Measurements from ENCODE around the gene DIO1.

Gene DIO1

DNA sequence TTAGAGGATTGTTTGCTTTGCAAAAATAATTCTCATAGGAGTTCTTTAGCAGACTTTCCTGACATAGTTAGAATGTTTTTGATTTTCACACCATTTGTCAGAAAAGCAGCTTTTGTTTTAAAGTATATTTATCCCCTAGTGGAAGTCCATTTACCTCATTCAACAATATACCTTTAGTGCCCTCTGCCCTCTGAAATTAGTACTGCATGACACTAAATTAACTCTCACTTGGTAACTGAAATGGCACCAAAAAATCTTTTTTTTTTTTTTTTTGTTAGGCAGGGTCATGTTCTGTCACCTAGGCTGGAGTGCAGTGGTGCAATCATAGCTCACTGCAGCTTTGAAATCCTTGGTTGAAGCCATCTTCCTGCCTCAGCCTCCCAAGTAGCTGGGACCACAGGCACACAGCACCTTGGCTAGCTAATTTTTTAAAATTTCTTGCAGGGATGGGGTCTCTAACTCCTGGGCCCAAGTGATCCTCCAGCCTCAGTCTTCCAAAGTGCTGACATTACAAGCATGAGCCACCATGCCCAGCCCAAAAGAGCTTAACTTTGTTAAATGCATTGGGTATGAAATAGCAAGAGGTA lies 65.8 kb downstream of the DIO1 start:
- Histone ChIP-seq H3K36me3 (ENCODE audit: control insufficient read depth in 4 of 4, insufficient read depth in 4 of 4, low read length in 3 of 4) (peaks cover 8 to 64% (median 27%) of the 10 kb centered on the region in 4 experiments), H3K27me3 (replicated peaks in 2 of 5; ENCODE audit: control insufficient read depth in 4 of 5, insufficient read depth in 5 of 5, low read length in 4 of 5) (no peaks in the 10 kb centered on the region), H3K4me1 (ENCODE audit: control extremely low read depth in 1 of 4, control insufficient read depth in 4 of 4, insufficient read depth in 4 of 4, low read length in 3 of 4) (peaks cover 0 to 8% (median 2%) of the 10 kb centered on the region in 4 experiments), H3K4me3 (ENCODE audit: control insufficient read depth in 1 of 7, extremely low read depth in 1 of 7, insufficient read depth in 4 of 7, low read depth in 2 of 7, low read length in 6 of 7) (no peak overlapping the region), H3K27ac (ENCODE audit: insufficient read depth in 1 of 2, low read depth in 1 of 2, low read length in 2 of 2, poor library complexity in 1 of 2, severe bottlenecking in 2 of 2) (no peak overlapping the region), H3K9me3 (ENCODE audit: control extremely low read depth in 1 of 5, control insufficient read depth in 4 of 5, insufficient read depth in 2 of 5, low read depth in 1 of 5, low read length in 4 of 5) (no peaks in the 10 kb centered on the region)
- CTCF ChIA-PET: interaction anchor here (0.6 to 5.3 kb wide), 26 partner anchors 10 to 841 kb away, joined by 3 to 93 read pairs (median 4); partner anchors contain the start of genes IFT25, LRRC42 and TTC22
- POLR2A ChIA-PET: no interaction called here
- peak; percentile 62 to 85 (median 76) for DNase-seq
